ENCODE results near the gene ZNF649. TPM values are rescaled to one million over a fixed set of nuclear protein-coding genes. Genes with fewer than 3 reads are reported as not detected.

Gene ZNF649
- total RNA-seq, 1 experiment from 2014 or later, result 26.3 TPM

DNA sequence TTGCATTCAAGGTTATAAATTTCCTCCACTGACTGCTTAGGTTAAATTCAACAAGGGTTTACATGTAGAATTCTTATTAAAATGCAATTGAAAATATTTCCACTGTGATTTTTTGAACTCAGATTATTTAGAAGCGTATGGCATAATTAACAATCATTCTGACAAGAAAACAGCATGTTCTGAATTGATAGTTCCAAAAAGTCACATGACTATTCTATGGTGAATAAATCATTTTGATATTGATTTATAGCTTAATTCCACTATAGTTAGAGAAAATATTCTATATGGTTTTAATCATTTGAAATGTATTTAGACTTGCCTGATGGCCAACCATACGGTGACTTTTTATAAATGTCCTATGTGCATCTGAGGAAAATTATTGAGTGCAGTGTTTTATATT lies 20.1 kb downstream of the ZNF649 start:
- no TSS peak for BruUV-seq (replicated peaks)
- Histone ChIP-seq H3K27ac (ENCODE audit: low read depth, low read length, poor library complexity, severe bottlenecking) (no peak overlapping the region), H3K27me3 (replicated peaks; ENCODE audit: insufficient read depth, low read depth, low read length, poor library complexity) (no peaks in the 10 kb centered on the region), H3K36me3 (ENCODE audit: insufficient read depth, low read length, poor library complexity, severe bottlenecking) (peaks cover 9% of the 10 kb centered on the region), H3K4me1 (ENCODE audit: insufficient read depth, low read length, poor library complexity, severe bottlenecking) (no peaks in the 10 kb centered on the region), H3K4me3 (ENCODE audit: low read depth, low read length, poor library complexity, severe bottlenecking) (no peak overlapping the region), H3K9me3 (ENCODE audit: low read depth, low read length, poor library complexity, severe bottlenecking) (peaks cover 24% of the 10 kb centered on the region)
- POLR2A ChIA-PET (ENCODE audit: low non-redundant PET), result no interaction called here
- no peak for DNase-seq (ENCODE audit: low spot score)
- TF ChIP-seq, protein P1, sequence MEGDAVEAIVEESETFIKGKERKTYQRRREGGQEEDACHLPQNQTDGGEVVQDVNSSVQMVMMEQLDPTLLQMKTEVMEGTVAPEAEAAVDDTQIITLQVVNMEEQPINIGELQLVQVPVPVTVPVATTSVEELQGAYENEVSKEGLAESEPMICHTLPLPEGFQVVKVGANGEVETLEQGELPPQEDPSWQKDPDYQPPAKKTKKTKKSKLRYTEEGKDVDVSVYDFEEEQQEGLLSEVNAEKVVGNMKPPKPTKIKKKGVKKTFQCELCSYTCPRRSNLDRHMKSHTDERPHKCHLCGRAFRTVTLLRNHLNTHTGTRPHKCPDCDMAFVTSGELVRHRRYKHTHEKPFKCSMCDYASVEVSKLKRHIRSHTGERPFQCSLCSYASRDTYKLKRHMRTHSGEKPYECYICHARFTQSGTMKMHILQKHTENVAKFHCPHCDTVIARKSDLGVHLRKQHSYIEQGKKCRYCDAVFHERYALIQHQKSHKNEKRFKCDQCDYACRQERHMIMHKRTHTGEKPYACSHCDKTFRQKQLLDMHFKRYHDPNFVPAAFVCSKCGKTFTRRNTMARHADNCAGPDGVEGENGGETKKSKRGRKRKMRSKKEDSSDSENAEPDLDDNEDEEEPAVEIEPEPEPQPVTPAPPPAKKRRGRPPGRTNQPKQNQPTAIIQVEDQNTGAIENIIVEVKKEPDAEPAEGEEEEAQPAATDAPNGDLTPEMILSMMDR (conservative IDR thresholded peaks at IDR 0.05; ENCODE audit: low read depth, low read length), result no peak
- no peak for TF ChIP-seq EZH2 (IDR thresholded peaks at IDR 0.05; ENCODE audit: borderline replicate concordance, low read depth, low read length, poor library complexity, severe bottlenecking)
- CTCF ChIA-PET, result no interaction called here
- intact Hi-C loops (cut with micrococcal nuclease; ENCODE audit: unreplicated experiment), result no loop called here

- CTCF ChIA-PET, result no interaction called here
- H3K27ac ChIP-seq (ENCODE audit: low read depth, low read length, poor library complexity, severe bottlenecking), result no peak overlapping the region
Measured at GRCh38 chr19:51882518-51882917, 22.3 kb downstream of the ZNF649 start.

GRCh38 chr19:51873097-51873496 lies 31.7 kb downstream of the ZNF649 start:
- H3K4me1 ChIP-seq (ENCODE audit: insufficient read depth, low read length, poor library complexity, severe bottlenecking), result no peaks in the 10 kb centered on the region
- no TSS peak for BruUV-seq (replicated peaks)
- H3K36me3 ChIP-seq (ENCODE audit: insufficient read depth, low read length, poor library complexity, severe bottlenecking), result no peaks in the 10 kb centered on the region
- no peak overlapping the region for H3K4me3 ChIP-seq (ENCODE audit: low read depth, low read length, poor library complexity, severe bottlenecking)
- peaks cover 44% of the 10 kb centered on the region for H3K9me3 ChIP-seq (ENCODE audit: low read depth, low read length, poor library complexity, severe bottlenecking)
- no peak overlapping the region for H3K27ac ChIP-seq (ENCODE audit: low read depth, low read length, poor library complexity, severe bottlenecking)
- ChIA-PET POLR2A (ENCODE audit: low non-redundant PET) (no interaction called here), CTCF (interaction anchor here (0.5 kb wide), 1 partner anchor 624 kb away, joined by 3 read pairs; no protein-coding TSS in a partner anchor)
- intact Hi-C loops (cut with micrococcal nuclease; ENCODE audit: unreplicated experiment), result no loop called here
- no peak for DNase-seq (ENCODE audit: low spot score)
- TF ChIP-seq, protein P1 (conservative IDR thresholded peaks at IDR 0.05; ENCODE audit: low read depth, low read length), result no peak
- TF ChIP-seq EZH2 (IDR thresholded peaks at IDR 0.05; ENCODE audit: borderline replicate concordance, low read depth, low read length, poor library complexity, severe bottlenecking), result no peak
- H3K27me3 ChIP-seq (replicated peaks; ENCODE audit: insufficient read depth, low read depth, low read length, poor library complexity), result no peaks in the 10 kb centered on the region

More at GRCh38 chr19:51882518-51882917, 22.3 kb downstream of the ZNF649 start:
- intact Hi-C loops (cut with micrococcal nuclease; ENCODE audit: unreplicated experiment), result no loop called here
- POLR2A ChIA-PET (ENCODE audit: low non-redundant PET), result no interaction called here
- H3K27me3 ChIP-seq (replicated peaks; ENCODE audit: insufficient read depth, low read depth, low read length, poor library complexity), result no peaks in the 10 kb centered on the region
- BruUV-seq (replicated peaks), result no TSS peak
- no peaks in the 10 kb centered on the region for H3K36me3 ChIP-seq (ENCODE audit: insufficient read depth, low read length, poor library complexity, severe bottlenecking)
- DNase-seq (ENCODE audit: low spot score), result no peak
- peaks cover 16% of the 10 kb centered on the region for H3K9me3 ChIP-seq (ENCODE audit: low read depth, low read length, poor library complexity, severe bottlenecking)
- TF ChIP-seq, protein P1 (conservative IDR thresholded peaks at IDR 0.05; ENCODE audit: low read depth, low read length), result no peak
- no peaks in the 10 kb centered on the region for H3K4me1 ChIP-seq (ENCODE audit: insufficient read depth, low read length, poor library complexity, severe bottlenecking)
- H3K4me3 ChIP-seq (ENCODE audit: low read depth, low read length, poor library complexity, severe bottlenecking), result no peak overlapping the region

All from A673 (cell line).